ENCODE measurements around the gene RAB11FIP5. TPM values are rescaled to one million over a fixed set of nuclear protein-coding genes. Genes with fewer than 3 reads are reported as not detected.

Gene RAB11FIP5
- total and polyA plus RNA-seq, 10 of the 15 experiments (the other 5 are each of a cell fraction or from before 2014, with no cell fraction given): 0.03 to 0.20 (median 0.06) TPM; not detected in 6

DNA sequence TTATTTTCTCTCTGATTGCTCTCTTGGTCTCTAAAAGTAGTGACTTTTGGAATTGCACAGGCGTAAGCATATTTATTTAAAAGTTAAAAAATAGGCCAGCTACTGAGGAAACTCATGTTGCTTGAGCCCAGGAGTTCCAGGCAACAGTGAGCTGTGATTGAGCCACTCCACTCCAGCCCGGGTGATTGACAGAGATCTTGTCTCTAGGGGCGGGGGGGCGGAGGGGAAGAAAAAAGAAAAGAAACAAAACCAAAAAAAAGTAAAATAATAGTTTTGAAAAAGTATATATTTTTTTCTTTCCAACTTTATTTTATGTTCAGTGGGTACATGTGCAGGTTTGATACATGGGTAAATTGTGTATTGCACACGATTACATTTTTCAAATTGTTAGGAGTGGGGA is 18.0 kb upstream of the RAB11FIP5 start:
- RAD21 ChIA-PET (ENCODE audit: unreplicated experiment): no interaction called here
- ATAC-seq (no peak), DNase-seq (ENCODE audit: low read depth, low spot score) (no peak), FAIRE-seq (no peak)
- Histone ChIP-seq H3K27ac (ENCODE audit: control insufficient read depth, insufficient read depth) (no peak overlapping the region), H3K27me3 (replicated peaks in 1 of 2; ENCODE audit: control insufficient read depth in 2 of 2, insufficient read depth in 2 of 2, low read length in 1 of 2) (peaks cover 0 to 1% of the 10 kb centered on the region in 2 experiments; a peak in 1 of 4 replicates), H3K4me2 (ENCODE audit: control insufficient read depth, insufficient read depth) (no peak overlapping the region), H3K79me2 (ENCODE audit: control insufficient read depth, insufficient read depth, low read length) (no peaks in the 10 kb centered on the region), H3K9me3 (replicated peaks; ENCODE audit: control insufficient read depth, insufficient read depth, low read length) (no peaks in the 10 kb centered on the region), H4K20me1 (ENCODE audit: control insufficient read depth, insufficient read depth) (no peaks in the 10 kb centered on the region), H2AFZ (ENCODE audit: control insufficient read depth, low read depth, low read length) (no peak overlapping the region), H3K4me3 (no peak overlapping the region), H3K36me3 (ENCODE audit: control insufficient read depth in 2 of 2, insufficient read depth in 2 of 2, low read length in 1 of 2) (no peaks in the 10 kb centered on the region), H3K9ac (ENCODE audit: control insufficient read depth, insufficient read depth, low read length) (no peak overlapping the region), H3K4me1 (ENCODE audit: control insufficient read depth, insufficient read depth, low read length) (no peaks in the 10 kb centered on the region)
- POLR2A ChIA-PET: no interaction called here
- TF ChIP-seq EP300 (IDR thresholded peaks at IDR 0.05; ENCODE audit: borderline replicate concordance in 1 of 2, control insufficient read depth in 1 of 2, low read depth in 2 of 2, low read length in 2 of 2) (no peak), PML (IDR thresholded peaks at IDR 0.05; ENCODE audit: low read length) (no peak), BRCA1 (IDR thresholded peaks at IDR 0.05; ENCODE audit: low read depth, low read length) (no peak), FOXK2 (IDR thresholded peaks at IDR 0.05) (no peak), BMI1 (IDR thresholded peaks at IDR 0.05; ENCODE audit: borderline replicate concordance) (no peak), WRNIP1 (IDR thresholded peaks at IDR 0.05; ENCODE audit: borderline replicate concordance, low read depth, low read length) (no peak), RB1 (IDR thresholded peaks at IDR 0.05; ENCODE audit: borderline replicate concordance) (no peak), SMARCA5 (IDR thresholded peaks at IDR 0.05) (no peak), ETV6 (conservative IDR thresholded peaks at IDR 0.05 in 1 of 2, IDR thresholded peaks at IDR 0.05 in 1 of 2; ENCODE audit: borderline replicate concordance in 1 of 2, low read depth in 1 of 2) (no peak)
- TF ChIP-seq, protein P1, sequence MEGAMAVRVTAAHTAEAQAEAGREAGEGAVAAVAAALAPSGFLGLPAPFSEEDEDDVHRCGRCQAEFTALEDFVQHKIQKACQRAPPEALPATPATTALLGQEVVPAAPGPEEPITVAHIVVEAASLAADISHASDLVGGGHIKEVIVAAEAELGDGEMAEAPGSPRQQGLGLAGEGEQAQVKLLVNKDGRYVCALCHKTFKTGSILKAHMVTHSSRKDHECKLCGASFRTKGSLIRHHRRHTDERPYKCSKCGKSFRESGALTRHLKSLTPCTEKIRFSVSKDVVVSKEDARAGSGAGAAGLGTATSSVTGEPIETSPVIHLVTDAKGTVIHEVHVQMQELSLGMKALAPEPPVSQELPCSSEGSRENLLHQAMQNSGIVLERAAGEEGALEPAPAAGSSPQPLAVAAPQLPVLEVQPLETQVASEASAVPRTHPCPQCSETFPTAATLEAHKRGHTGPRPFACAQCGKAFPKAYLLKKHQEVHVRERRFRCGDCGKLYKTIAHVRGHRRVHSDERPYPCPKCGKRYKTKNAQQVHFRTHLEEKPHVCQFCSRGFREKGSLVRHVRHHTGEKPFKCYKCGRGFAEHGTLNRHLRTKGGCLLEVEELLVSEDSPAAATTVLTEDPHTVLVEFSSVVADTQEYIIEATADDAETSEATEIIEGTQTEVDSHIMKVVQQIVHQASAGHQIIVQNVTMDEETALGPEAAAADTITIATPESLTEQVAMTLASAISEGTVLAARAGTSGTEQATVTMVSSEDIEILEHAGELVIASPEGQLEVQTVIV (IDR thresholded peaks at IDR 0.05; ENCODE audit: borderline replicate concordance, partially characterized antibody): no peak
- TF ChIP-seq, protein P2, sequence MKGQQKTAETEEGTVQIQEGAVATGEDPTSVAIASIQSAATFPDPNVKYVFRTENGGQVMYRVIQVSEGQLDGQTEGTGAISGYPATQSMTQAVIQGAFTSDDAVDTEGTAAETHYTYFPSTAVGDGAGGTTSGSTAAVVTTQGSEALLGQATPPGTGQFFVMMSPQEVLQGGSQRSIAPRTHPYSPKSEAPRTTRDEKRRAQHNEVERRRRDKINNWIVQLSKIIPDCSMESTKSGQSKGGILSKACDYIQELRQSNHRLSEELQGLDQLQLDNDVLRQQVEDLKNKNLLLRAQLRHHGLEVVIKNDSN (IDR thresholded peaks at IDR 0.05; ENCODE audit: borderline replicate concordance, extremely low read length, insufficient read depth, low read depth, low read length): no peak
- 22% methylated on average over 5 of the region's 5 CpGs for WGBS (ENCODE audit: insufficient coverage, insufficient replicate concordance, low lambda C conversion rate, missing lambda C conversion rate)
- in situ Hi-C loops (cut with MboI): no loop called here
- BruUV-seq (replicated peaks): no TSS peak
- intact Hi-C loops (cut with micrococcal nuclease; ENCODE audit: unreplicated experiment): no loop called here
- SMC1A ChIA-PET (ENCODE audit: uncharacterized antibody, unreplicated experiment): no interaction called here
- CTCF ChIA-PET: no interaction called here
